ELF-1 (cell line): Measurements from ENCODE around the gene NR4A2.
"Not testable (repeated sequence)": the region's sequence is repeated elsewhere in the genome, so short reads cannot be mapped to it uniquely, and the experiment has no call there.

ENCODE experiments used
- DNase-seq: peaks from one replicate; pipeline ENCODE4 v3.0.0-alpha.2; 2016; ENCODE audit warnings: low read depth, low spot score

NR4A2 gene

GRCh38 chr2:156321243-156321904 is 11.1 kb downstream of the NR4A2 start:
- DNase-seq: peak; percentile 16

GRCh38 chr2:156320486-156321098 is 11.9 kb downstream of the NR4A2 start:
- no peak for DNase-seq

GRCh38 chr2:156319811-156320485 is 12.6 kb downstream of the NR4A2 start:
- peak; percentile 87 for DNase-seq

GRCh38 chr2:156317631-156318030 is 14.9 kb downstream of the NR4A2 start:
- no peak for DNase-seq

GRCh38 chr2:156311976-156312375 is 20.5 kb downstream of the NR4A2 start:
- DNase-seq: no peak

- no peak for DNase-seq
Observed at GRCh38 chr2:156310773-156311172, 21.7 kb downstream of the NR4A2 start.

- DNase-seq: no peak
Observed at GRCh38 chr2:156309917-156310316, 22.6 kb downstream of the NR4A2 start.

- DNase-seq: no peak
Observed at GRCh38 chr2:156309167-156309566, 23.4 kb downstream of the NR4A2 start.

- DNase-seq: no peak
Observed at GRCh38 chr2:156306821-156307220, 25.7 kb downstream of the NR4A2 start.

- no peak for DNase-seq
Observed at GRCh38 chr2:156305121-156305520, 27.4 kb downstream of the NR4A2 start.

- no peak for DNase-seq
Observed at GRCh38 chr2:156300337-156300736, 32.2 kb downstream of the NR4A2 start.

GRCh38 chr2:156294945-156295580 is 37.5 kb downstream of the NR4A2 start:
- no peak for DNase-seq

- DNase-seq: not testable (repeated sequence)
Observed at GRCh38 chr2:156293382-156293781, 39.1 kb downstream of the NR4A2 start.

- DNase-seq: no peak
Observed at GRCh38 chr2:156279446-156280150, 52.9 kb downstream of the NR4A2 start.
